ENCODE results near the gene METTL26.

The METTL26 gene

GRCh38 chr16:674968-675883, 39.1 kb upstream of the METTL26 start, which contains the start of gene RHBDL1:
TSS of gene RHBDL1 (plus strand) at chr16:675671. CDS start at chr16:675791, 120 bp downstream.
- DNase-seq: no peak

GRCh38 chr16:674214-674881, 38.2 kb upstream of the METTL26 start:
- DNase-seq: no peak

GRCh38 chr16:673399-673991, 37.4 kb upstream of the METTL26 start:
- DNase-seq: no peak

- DNase-seq: no peak
These were observed 36.7 kb upstream of the METTL26 start for GRCh38 chr16:672851-673250.

GRCh38 chr16:672371-672770, 36.3 kb upstream of the METTL26 start:
- DNase-seq: no peak

GRCh38 chr16:671353-672131, 35.4 kb upstream of the METTL26 start:
- no peak for DNase-seq

- no peak for DNase-seq
These were observed 34.6 kb upstream of the METTL26 start for GRCh38 chr16:670485-671352.

GRCh38 chr16:669666-670065, 33.6 kb upstream of the METTL26 start:
- DNase-seq: no peak

- DNase-seq: peak; percentile 11
These were observed 32.5 kb upstream of the METTL26 start for GRCh38 chr16:668519-669171.

GRCh38 chr16:667780-668518, 31.8 kb upstream of the METTL26 start, which contains the start of gene RHOT2:
TSS of gene RHOT2 (plus strand) at chr16:668132. CDS start at chr16:668200, 68 bp downstream.
- peak; percentile 96 for DNase-seq

- no peak for DNase-seq
These were observed 31.1 kb upstream of the METTL26 start for GRCh38 chr16:667113-667779.

- no peak for DNase-seq
These were observed 30.5 kb upstream of the METTL26 start for GRCh38 chr16:666572-666971.

- no peak for DNase-seq
These were observed 26.5 kb upstream of the METTL26 start for GRCh38 chr16:662597-662996.

- no peak for DNase-seq
These were observed 26.0 kb upstream of the METTL26 start for GRCh38 chr16:662095-662494.

GRCh38 chr16:661184-661821, 25.2 kb upstream of the METTL26 start:
- no peak for DNase-seq

GRCh38 chr16:660459-661183, 24.5 kb upstream of the METTL26 start:
- DNase-seq: peak; percentile 92

GRCh38 chr16:660132-660458, 24.0 kb upstream of the METTL26 start:
- DNase-seq: no peak

- DNase-seq: no peak
These were observed 23.5 kb upstream of the METTL26 start for GRCh38 chr16:659618-660017.
